ENCODE results near the gene SARDH.
"Not testable (repeated sequence)": the region's sequence is repeated elsewhere in the genome, so short reads cannot be mapped to it uniquely, and the experiment has no call there.

The SARDH gene

GRCh38 chr9:133681658-133682306, 56.4 kb downstream of the SARDH start:
- no peak for DNase-seq

GRCh38 chr9:133680976-133681657, 57.0 kb downstream of the SARDH start:
- no peak for DNase-seq

- DNase-seq: no peak
Observed at GRCh38 chr9:133680250-133680975, 57.7 kb downstream of the SARDH start.

GRCh38 chr9:133679466-133680061, 58.6 kb downstream of the SARDH start:
- no peak for DNase-seq

- DNase-seq: no peak
Observed at GRCh38 chr9:133679056-133679455, 59.1 kb downstream of the SARDH start.

GRCh38 chr9:133677126-133678010, 60.8 kb downstream of the SARDH start:
- peak; percentile 55 for DNase-seq

GRCh38 chr9:133676450-133676849, 61.7 kb downstream of the SARDH start:
- no peak for DNase-seq

- DNase-seq: not testable (repeated sequence)
Observed at GRCh38 chr9:133675796-133676195, 62.4 kb downstream of the SARDH start.

- DNase-seq: no peak
Observed at GRCh38 chr9:133674091-133674490, 64.1 kb downstream of the SARDH start.

- DNase-seq: no peak
Observed at GRCh38 chr9:133673258-133673655, 64.9 kb downstream of the SARDH start.

- DNase-seq: no peak
Observed at GRCh38 chr9:133672503-133673257, 65.5 kb downstream of the SARDH start.

- no peak for DNase-seq
Observed at GRCh38 chr9:133671371-133671770, 66.8 kb downstream of the SARDH start.

- no peak for DNase-seq
Observed at GRCh38 chr9:133670466-133670865, 67.7 kb downstream of the SARDH start.

GRCh38 chr9:133669182-133669801, 68.9 kb downstream of the SARDH start:
- no peak for DNase-seq

GRCh38 chr9:133667759-133668450, 70.2 kb downstream of the SARDH start:
- no peak for DNase-seq

- no peak for DNase-seq
Observed at GRCh38 chr9:133666845-133667244, 71.3 kb downstream of the SARDH start.

GRCh38 chr9:133666387-133666786, 71.8 kb downstream of the SARDH start:
- DNase-seq: no peak

GRCh38 chr9:133665535-133665934, 72.6 kb downstream of the SARDH start:
- DNase-seq: no peak

- no peak for DNase-seq
Observed at GRCh38 chr9:133665096-133665495, 73.1 kb downstream of the SARDH start.

- DNase-seq: no peak
Observed at GRCh38 chr9:133664173-133665050, 73.7 kb downstream of the SARDH start.
